ENCODE results near the gene SMIM3. TPM values are rescaled to one million over a fixed set of nuclear protein-coding genes. Genes with fewer than 3 reads are reported as not detected.
"Not testable (repeated sequence)": the region's sequence is repeated elsewhere in the genome, so short reads cannot be mapped to it uniquely, and the experiment has no call there.

Gene SMIM3
- total RNA-seq, 1 experiment from 2014 or later: 15.6 TPM

DNA sequence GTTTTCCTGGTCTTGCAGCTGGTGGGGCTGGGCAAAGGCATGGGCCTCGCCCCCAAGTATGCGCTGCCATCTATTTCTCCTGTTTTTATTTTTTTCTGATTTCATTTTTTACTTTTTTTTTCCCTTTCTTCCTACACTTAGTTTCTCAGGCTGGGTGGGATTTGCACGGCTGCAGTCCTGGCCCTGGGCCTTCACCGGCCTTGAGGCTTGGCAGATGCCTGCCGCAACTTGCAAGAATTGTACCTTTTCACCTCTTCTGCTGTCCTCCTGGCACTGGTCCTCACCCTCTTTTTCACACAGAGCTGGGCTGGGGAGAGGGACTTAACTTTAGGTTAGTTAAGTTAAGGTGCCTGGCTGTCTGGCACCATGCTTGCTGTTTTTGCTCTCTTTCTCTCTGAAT, 57.5 kb downstream of the SMIM3 start:
- ChIA-PET POLR2A (ENCODE audit: unreplicated experiment) (no interaction called here), CTCF (no interaction called here)
- Histone ChIP-seq H3K27ac (ENCODE audit: low read length) (no peak overlapping the region), H3K4me2 (ENCODE audit: low read length) (no peak overlapping the region), H3F3A (ENCODE audit: low read length, unreplicated experiment) (no peaks in the 10 kb centered on the region), H3K4me1 (ENCODE audit: insufficient read depth, low read length) (no peaks in the 10 kb centered on the region), H3K36me3 (ENCODE audit: low read depth, low read length) (no peaks in the 10 kb centered on the region), H3K9ac (ENCODE audit: low read length) (no peak overlapping the region), H2AFZ (ENCODE audit: low read length) (no peak overlapping the region), H3K9me3 (ENCODE audit: low read length) (peaks cover 14% of the 10 kb centered on the region), H3K79me2 (ENCODE audit: low read length) (no peaks in the 10 kb centered on the region), H3K4me3 (ENCODE audit: low read length) (no peak overlapping the region), H3K27me3 (ENCODE audit: low read length) (peaks cover 18% of the 10 kb centered on the region; the same call in 1 of the 2 replicates), H3K9me2 (replicated peaks; ENCODE audit: low read length) (no peaks in the 10 kb centered on the region), H4K20me1 (ENCODE audit: low read length) (no peaks in the 10 kb centered on the region)
- intact Hi-C loops (cut with micrococcal nuclease): no loop called here
- DNase-seq (no peak), ATAC-seq (no peak)
- BruUV-seq (replicated peaks): no TSS peak
- TF ChIP-seq EZH2 (IDR thresholded peaks at IDR 0.05; ENCODE audit: low read length, unreplicated experiment): no peak
- TF ChIP-seq, protein P1, sequence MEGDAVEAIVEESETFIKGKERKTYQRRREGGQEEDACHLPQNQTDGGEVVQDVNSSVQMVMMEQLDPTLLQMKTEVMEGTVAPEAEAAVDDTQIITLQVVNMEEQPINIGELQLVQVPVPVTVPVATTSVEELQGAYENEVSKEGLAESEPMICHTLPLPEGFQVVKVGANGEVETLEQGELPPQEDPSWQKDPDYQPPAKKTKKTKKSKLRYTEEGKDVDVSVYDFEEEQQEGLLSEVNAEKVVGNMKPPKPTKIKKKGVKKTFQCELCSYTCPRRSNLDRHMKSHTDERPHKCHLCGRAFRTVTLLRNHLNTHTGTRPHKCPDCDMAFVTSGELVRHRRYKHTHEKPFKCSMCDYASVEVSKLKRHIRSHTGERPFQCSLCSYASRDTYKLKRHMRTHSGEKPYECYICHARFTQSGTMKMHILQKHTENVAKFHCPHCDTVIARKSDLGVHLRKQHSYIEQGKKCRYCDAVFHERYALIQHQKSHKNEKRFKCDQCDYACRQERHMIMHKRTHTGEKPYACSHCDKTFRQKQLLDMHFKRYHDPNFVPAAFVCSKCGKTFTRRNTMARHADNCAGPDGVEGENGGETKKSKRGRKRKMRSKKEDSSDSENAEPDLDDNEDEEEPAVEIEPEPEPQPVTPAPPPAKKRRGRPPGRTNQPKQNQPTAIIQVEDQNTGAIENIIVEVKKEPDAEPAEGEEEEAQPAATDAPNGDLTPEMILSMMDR (conservative IDR thresholded peaks at IDR 0.05; ENCODE audit: low read depth, low read length): no peak
- no peak for TF ChIP-seq EZH2phosphoT487 (IDR thresholded peaks at IDR 0.05; ENCODE audit: borderline replicate concordance, low read length)

DNA sequence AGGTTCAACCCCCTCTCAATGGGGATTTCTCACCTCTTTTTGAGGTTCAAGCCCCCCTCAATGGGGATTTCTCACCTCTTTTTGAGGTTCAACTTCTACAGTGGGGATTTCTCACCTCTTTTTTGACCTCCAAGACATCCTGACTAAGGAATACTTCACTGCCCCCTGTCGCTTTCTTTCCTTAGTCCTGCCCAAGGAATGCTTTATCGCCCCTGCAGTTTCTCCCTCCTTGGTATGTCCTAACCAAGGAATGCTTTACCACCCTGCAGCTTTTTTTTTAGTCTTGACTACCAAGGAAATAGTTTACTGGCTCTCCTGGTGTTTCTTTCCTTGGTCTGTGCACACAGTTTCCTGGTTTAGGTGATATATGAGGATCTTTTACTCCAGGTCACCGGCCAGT, 58.1 kb downstream of the SMIM3 start:
- no peaks in the 10 kb centered on the region for H4K20me1 ChIP-seq (ENCODE audit: low read length)
- no peaks in the 10 kb centered on the region for H3K4me1 ChIP-seq (ENCODE audit: insufficient read depth, low read length)
- no peak overlapping the region for H3K4me3 ChIP-seq (ENCODE audit: low read length)
- H3K9me3 ChIP-seq (ENCODE audit: low read length): peaks cover 8% of the 10 kb centered on the region; the same call in 1 of the 2 replicates
- H3K27ac ChIP-seq (ENCODE audit: low read length): no peak overlapping the region
- H3K36me3 ChIP-seq (ENCODE audit: low read depth, low read length): no peaks in the 10 kb centered on the region
- no peak overlapping the region for H2AFZ ChIP-seq (ENCODE audit: low read length)
- intact Hi-C loops (cut with micrococcal nuclease): no loop called here
- H3F3A ChIP-seq (ENCODE audit: low read length, unreplicated experiment): no peaks in the 10 kb centered on the region
- no peak for DNase-seq
- ChIA-PET POLR2A (ENCODE audit: unreplicated experiment) (no interaction called here), CTCF (no interaction called here)
- H3K79me2 ChIP-seq (ENCODE audit: low read length): no peaks in the 10 kb centered on the region
- no peak overlapping the region for H3K9ac ChIP-seq (ENCODE audit: low read length)
- no TSS peak for BruUV-seq (replicated peaks)
- no peak for ATAC-seq
- no peak overlapping the region for H3K4me2 ChIP-seq (ENCODE audit: low read length)
- no peaks in the 10 kb centered on the region for H3K9me2 ChIP-seq (replicated peaks; ENCODE audit: low read length)
- TF ChIP-seq EZH2phosphoT487 (IDR thresholded peaks at IDR 0.05; ENCODE audit: borderline replicate concordance, low read length) (no peak), EZH2 (IDR thresholded peaks at IDR 0.05; ENCODE audit: low read length, unreplicated experiment) (no peak)
- TF ChIP-seq, protein P1 (conservative IDR thresholded peaks at IDR 0.05; ENCODE audit: low read depth, low read length): no peak
- H3K27me3 ChIP-seq (ENCODE audit: low read length): peaks cover 18% of the 10 kb centered on the region; the same call in 1 of the 2 replicates

DNA sequence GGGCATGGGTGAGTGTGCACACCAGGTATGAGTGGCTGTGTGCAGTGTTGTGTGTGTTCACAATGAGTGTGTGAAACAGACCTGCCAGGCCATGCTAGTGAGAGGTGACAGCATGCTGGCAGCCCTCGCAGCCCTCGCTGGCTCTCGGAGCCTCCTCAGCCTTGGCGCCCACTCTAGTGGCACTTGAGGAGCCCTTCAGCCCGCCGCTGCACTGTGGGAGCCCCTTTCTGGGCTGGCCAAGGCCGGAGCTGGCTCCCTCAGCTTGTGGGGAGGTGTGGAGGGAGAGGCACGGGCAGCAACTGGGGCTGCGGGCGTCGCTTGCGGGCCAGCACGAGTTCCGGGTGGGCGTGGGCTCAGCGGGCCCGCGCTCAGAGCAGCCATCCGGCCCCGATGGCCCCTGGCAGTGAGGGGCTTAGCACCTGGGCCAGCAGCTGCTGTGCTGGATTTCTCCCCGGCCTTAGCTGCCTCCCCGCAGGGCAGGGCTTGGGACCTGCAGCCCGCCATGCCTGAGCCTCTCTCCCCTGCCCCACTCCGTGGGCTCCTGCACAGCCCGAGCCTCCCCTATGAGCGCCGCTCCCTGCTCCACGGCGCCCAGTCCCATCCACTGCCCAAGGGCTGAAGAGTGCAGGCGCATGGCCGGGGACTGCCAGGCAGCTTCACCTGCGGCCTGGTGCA, 66.8 kb downstream of the SMIM3 start:
- H3K9ac ChIP-seq (ENCODE audit: low read length); H3K36me3 ChIP-seq (ENCODE audit: low read depth, low read length); H3F3A ChIP-seq (ENCODE audit: low read length, unreplicated experiment); H3K79me2 ChIP-seq (ENCODE audit: low read length); H3K27ac ChIP-seq (ENCODE audit: low read length); H3K9me2 ChIP-seq (replicated peaks; ENCODE audit: low read length); H4K20me1 ChIP-seq (ENCODE audit: low read length); DNase-seq; POLR2A ChIA-PET (ENCODE audit: unreplicated experiment); H3K27me3 ChIP-seq (ENCODE audit: low read length); BruUV-seq (replicated peaks); H3K4me2 ChIP-seq (ENCODE audit: low read length); H3K4me1 ChIP-seq (ENCODE audit: insufficient read depth, low read length); ATAC-seq; H3K9me3 ChIP-seq (ENCODE audit: low read length); H2AFZ ChIP-seq (ENCODE audit: low read length); H3K4me3 ChIP-seq (ENCODE audit: low read length): not testable (repeated sequence)
- CTCF ChIA-PET: interaction anchor here (0.6 kb wide), 1 partner anchor 339 kb away, joined by 3 read pairs; no protein-coding TSS in a partner anchor
- intact Hi-C loops (cut with micrococcal nuclease): loop anchor here (10.0 kb wide), 1 partner anchor 191 kb away; no protein-coding TSS in a partner anchor

DNA sequence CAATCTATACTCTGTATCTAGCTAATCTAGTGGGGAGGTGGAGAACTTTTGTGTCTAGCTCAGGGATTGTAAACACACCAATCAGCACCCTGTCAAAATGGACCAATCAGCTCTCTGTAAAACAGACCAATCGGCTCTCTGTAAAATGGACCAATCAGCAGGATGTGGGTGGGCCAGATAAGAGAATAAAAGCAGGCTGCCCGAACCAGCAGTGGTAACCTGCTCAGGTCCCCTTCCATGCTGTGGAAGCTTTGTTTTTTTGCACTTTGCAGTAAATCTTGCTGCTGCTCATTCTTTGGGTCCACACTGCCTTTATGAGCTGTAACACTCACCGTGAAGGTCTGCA, 67.7 kb downstream of the SMIM3 start, which contains the start of gene IRGM:
Gene IRGM (plus strand): TSS at position 214 of the 346 bp plus-strand sequence. CDS start 1,603 bp downstream, outside the sequence.
- H3K4me2 ChIP-seq (ENCODE audit: low read length); H3K36me3 ChIP-seq (ENCODE audit: low read depth, low read length); H3K4me1 ChIP-seq (ENCODE audit: insufficient read depth, low read length); DNase-seq; H3K9me2 ChIP-seq (replicated peaks; ENCODE audit: low read length); POLR2A ChIA-PET (ENCODE audit: unreplicated experiment); H4K20me1 ChIP-seq (ENCODE audit: low read length); H3K27me3 ChIP-seq (ENCODE audit: low read length); ATAC-seq; H3F3A ChIP-seq (ENCODE audit: low read length, unreplicated experiment); H3K79me2 ChIP-seq (ENCODE audit: low read length); H3K9ac ChIP-seq (ENCODE audit: low read length); H3K27ac ChIP-seq (ENCODE audit: low read length); H3K4me3 ChIP-seq (ENCODE audit: low read length); BruUV-seq (replicated peaks); H3K9me3 ChIP-seq (ENCODE audit: low read length): not testable (repeated sequence)
- CTCF ChIA-PET: interaction anchor here (0.6 to 2.2 kb wide), 2 partner anchors 45 to 175 kb away, joined by 3 to 16 read pairs; no protein-coding TSS in a partner anchor
- intact Hi-C loops (cut with micrococcal nuclease): loop anchor here (2.0 to 10.0 kb wide), 2 partner anchors 145 to 191 kb away; partner anchors contain the start of gene RBM22
- H2AFZ ChIP-seq (ENCODE audit: low read length): peak within 1 kb of the TSS; percentile 36; the same call in 1 of the 2 replicates
